GM23248 (cell line): Measurements from ENCODE around the gene RHO.

ENCODE experiments used
- EZH2 ChIP-seq: fragments of 200-600 bp; sonication (generic); IDR thresholded peaks from 2 replicates; pipeline ENCODE4 v1.6.1; 2018; ENCODE audit warnings: antibody characterized with exemption, mild to moderate bottlenecking; ENCODE audit not compliant: insufficient read depth, poor library complexity, severe bottlenecking
- EZH2phosphoT487 ChIP-seq: fragments of 200-600 bp; sonication (generic); IDR thresholded peaks from 2 replicates; pipeline ENCODE4 v1.6.1; 2018; ENCODE audit warnings: antibody characterized with exemption, moderate library complexity, mild to moderate bottlenecking, low read depth; ENCODE audit not compliant: insufficient read depth

- no peak for TF ChIP-seq EZH2
- TF ChIP-seq EZH2phosphoT487 = no peak
These were observed 13.9 kb upstream of the RHO start for GRCh38 chr3:129514563-129514962.
